Liver (tissue), 9 donors: ENCODE results near the gene GBA2. TPM values are rescaled to one million over a fixed set of nuclear protein-coding genes. Genes with fewer than 3 reads are reported as not detected.

Experiments used
- DNase-seq: peaks from one replicate; pipeline ENCODE4 v3.0.0-alpha.2; 2017; ENCODE audit warnings: low spot score
- H3K27ac ChIP-seq, 2 donors: one replicate each; pipeline ENCODE4 v1.7.0; 2013; ENCODE audit warnings: inconsistent platforms in 2 of 2, low read length in 2 of 2, control low read depth in 1 of 2, low read depth in 1 of 2, mild to moderate bottlenecking in 1 of 2
- H3K27me3 ChIP-seq, 4 donors: one replicate each; pipeline versions ENCODE4 v1.6.1 to v1.7.0; 2013; ENCODE audit warnings: low read length in 3 of 4, inconsistent platforms in 1 of 4, mild to moderate bottlenecking in 1 of 4, moderate library complexity in 1 of 4; ENCODE audit not compliant: control insufficient read depth in 4 of 4, insufficient read depth in 4 of 4
- H3K36me3 ChIP-seq, 4 donors: one replicate each; pipeline versions ENCODE4 v1.6.1 to v1.7.0; 2013; ENCODE audit warnings: low read length in 3 of 4, mild to moderate bottlenecking in 3 of 4, low read depth in 1 of 4, moderate library complexity in 1 of 4; ENCODE audit not compliant: control insufficient read depth in 4 of 4, insufficient read depth in 3 of 4
- H3K4me1 ChIP-seq, 4 donors: one replicate each; pipeline versions ENCODE4 v1.6.1 to v1.7.0; 2013; ENCODE audit warnings: low read length in 3 of 4, mild to moderate bottlenecking in 3 of 4, moderate library complexity in 1 of 4; ENCODE audit not compliant: control insufficient read depth in 4 of 4, insufficient read depth in 4 of 4
- H3K4me3 ChIP-seq, 3 donors: one replicate each; pipeline versions ENCODE4 v1.6.1 to v1.7.0; 2013; ENCODE audit warnings: low read length in 3 of 3, control low read depth in 1 of 3, low read depth in 1 of 3, mild to moderate bottlenecking in 1 of 3
- H3K9ac ChIP-seq, 2 donors: one replicate each; pipeline ENCODE4 v1.7.0; 2013; ENCODE audit warnings: low read length in 2 of 2, mild to moderate bottlenecking in 2 of 2, moderate library complexity in 2 of 2, control low read depth in 1 of 2, low read depth in 1 of 2
- H3K9me3 ChIP-seq, 4 donors: one replicate each; pipeline versions ENCODE4 v1.6.1 to v1.7.0; 2013; ENCODE audit warnings: low read length in 3 of 4; ENCODE audit not compliant: control insufficient read depth in 4 of 4
- EGR1 ChIP-seq, 2 donors: IDR thresholded peaks; 2 replicates each; pipeline ENCODE4 v1.6.1; 2016 to 2018; ENCODE audit warnings: antibody characterized with exemption in 2 of 2, low read depth in 2 of 2
- FOXA1 ChIP-seq: IDR thresholded peaks from 2 replicates; pipeline ENCODE4 v1.6.1; 2016; ENCODE audit warnings: antibody characterized with exemption
- FOXA2 ChIP-seq: IDR thresholded peaks from 2 replicates; pipeline ENCODE4 v1.6.1; 2016; ENCODE audit warnings: antibody characterized with exemption
- GABPA ChIP-seq, 2 donors: IDR thresholded peaks in 1 of 2; conservative IDR thresholded peaks in 1 of 2; 2 replicates each; pipeline ENCODE4 v1.6.1; 2016; ENCODE audit warnings: antibody characterized with exemption in 2 of 2, mild to moderate bottlenecking in 1 of 2, moderate library complexity in 1 of 2
- HNF4A ChIP-seq, 2 donors: conservative IDR thresholded peaks; 2 replicates each; pipeline ENCODE4 v1.6.1; 2016; ENCODE audit warnings: antibody characterized with exemption in 2 of 2, mild to moderate bottlenecking in 2 of 2
- HNF4G ChIP-seq: IDR thresholded peaks from 2 replicates; pipeline ENCODE4 v1.6.1; 2016; ENCODE audit warnings: antibody characterized with exemption
- JUND ChIP-seq, 2 donors: IDR thresholded peaks; 2 replicates each; pipeline ENCODE4 v1.6.1; 2016; ENCODE audit warnings: antibody characterized with exemption in 2 of 2
- MAX ChIP-seq: IDR thresholded peaks from 2 replicates; pipeline ENCODE4 v1.6.1; 2016; ENCODE audit warnings: antibody characterized with exemption
- NR2F2 ChIP-seq: IDR thresholded peaks from 2 replicates; pipeline ENCODE4 v1.6.1; 2016; ENCODE audit warnings: antibody characterized with exemption
- RAD21 ChIP-seq, 2 donors: IDR thresholded peaks; 2 replicates each; pipeline ENCODE4 v1.6.1; 2016; ENCODE audit warnings: antibody characterized with exemption in 2 of 2, mild to moderate bottlenecking in 2 of 2
- RXRA ChIP-seq, 2 donors: IDR thresholded peaks; 2 replicates each; pipeline ENCODE4 v1.6.1; 2017 to 2018; ENCODE audit warnings: antibody characterized with exemption in 2 of 2, mild to moderate bottlenecking in 1 of 2
- SP1 ChIP-seq: IDR thresholded peaks from 2 replicates; pipeline ENCODE4 v1.6.1; 2018; ENCODE audit warnings: antibody characterized with exemption, mild to moderate bottlenecking
- TAF1 ChIP-seq: conservative IDR thresholded peaks from 2 replicates; pipeline ENCODE4 v1.6.1; 2016; ENCODE audit warnings: antibody characterized with exemption, mild to moderate bottlenecking
- YY1 ChIP-seq: IDR thresholded peaks from 2 replicates; pipeline ENCODE4 v1.6.1; 2016; ENCODE audit warnings: antibody characterized with exemption, mild to moderate bottlenecking
- WGBS: extraction: QIAGEN DNeasy Blood & Tissue Kit; methylation state at CpG from one replicate; pipeline ENCODE4 v1.1.7; 2013; 5-methylcytosine and 5-hydroxymethylcytosine counted together
- polyA plus RNA-seq, 2 donors: library from polyadenylated mRNA; stranded (reverse) in 1 of 2; unstranded in 1 of 2; fragments of 200-250 nt in 1 of 2; fragments of >200 nt in 1 of 2; fragmentation: Nextera tagmentation in 1 of 2; extraction: Ambion mirVana in 1 of 2; gene quantifications; one replicate each; pipeline versions ENCODE4 v1.2.1 to v1.2.3, GENCODE V29; 2013 to 2015
- total RNA-seq, 2 donors: library from RNA; depleted of rRNA; stranded (reverse); fragments of >200 nt; gene quantifications; one replicate each; pipeline ENCODE4 v1.2.3, GENCODE V29; 2014
- TF ChIP-seq, protein P1 (sequence below): IDR thresholded peaks from 2 replicates; pipeline ENCODE4 v1.6.1; 2016; ENCODE audit warnings: antibody characterized with exemption
- TF ChIP-seq, protein P2 (sequence below): IDR thresholded peaks from 2 replicates; pipeline ENCODE4 v1.6.1; 2016; ENCODE audit warnings: antibody characterized with exemption, mild to moderate bottlenecking
- TF ChIP-seq, protein P3 (sequence below): IDR thresholded peaks from 2 replicates; pipeline ENCODE4 v1.6.1; 2016; ENCODE audit warnings: antibody characterized with exemption
- TF ChIP-seq, protein P4 (sequence below): fragments of 150-350 bp; IDR thresholded peaks from 2 replicates; pipeline ENCODE4 v1.5.1; 2017; ENCODE audit warnings: improper control_type of control experiment, low read depth, low read length; ENCODE audit not compliant: missing input control
- donor health status: healthy.
- donor health status: healthy.
- donor health status: healthy.
- donor health status: healthy.
- donor health status: healthy.

The GBA2 gene
- total and polyA plus RNA-seq, 4 donors, result 24.1 to 65.3 (median 25.8) TPM

GRCh38 chr9:35783418-35783817 is 34.4 kb upstream of the GBA2 start:
- Histone ChIP-seq H3K4me3 (no peak overlapping the region), H3K27ac (no peak overlapping the region), H3K9me3 (no peaks in the 10 kb centered on the region), H3K36me3 (peaks cover 0 to 2% (median 0%) of the 10 kb centered on the region in 4 donors), H3K4me1 (no peaks in the 10 kb centered on the region), H3K27me3 (no peaks in the 10 kb centered on the region), H3K9ac (no peak overlapping the region)
- no peak for TF ChIP-seq GABPA (IDR thresholded peaks at IDR 0.05 in 1 of 2, conservative IDR thresholded peaks at IDR 0.05 in 1 of 2)
- TF ChIP-seq EGR1 (IDR thresholded peaks at IDR 0.05; ENCODE audit: low read depth in 2 of 2), result no peak
- TF ChIP-seq, protein P1, sequence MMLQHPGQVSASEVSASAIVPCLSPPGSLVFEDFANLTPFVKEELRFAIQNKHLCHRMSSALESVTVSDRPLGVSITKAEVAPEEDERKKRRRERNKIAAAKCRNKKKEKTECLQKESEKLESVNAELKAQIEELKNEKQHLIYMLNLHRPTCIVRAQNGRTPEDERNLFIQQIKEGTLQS, result no peak
- no peak for TF ChIP-seq RXRA (IDR thresholded peaks at IDR 0.05)
- no peak for DNase-seq

GRCh38 chr9:35781066-35781465 is 32.0 kb upstream of the GBA2 start:
- Histone ChIP-seq H3K4me1 (no peaks in the 10 kb centered on the region), H3K4me3 (no peak overlapping the region), H3K36me3 (peaks cover 0 to 2% (median 0%) of the 10 kb centered on the region in 4 donors), H3K9ac (no peak overlapping the region), H3K27me3 (no peaks in the 10 kb centered on the region), H3K27ac (no peak overlapping the region), H3K9me3 (no peaks in the 10 kb centered on the region)
- DNase-seq, result no peak
- WGBS, result 74% methylated on average over 2 of the region's 2 CpGs
- no peak for TF ChIP-seq MAX
- no peak for TF ChIP-seq RXRA (IDR thresholded peaks at IDR 0.05)
- TF ChIP-seq, protein P2, sequence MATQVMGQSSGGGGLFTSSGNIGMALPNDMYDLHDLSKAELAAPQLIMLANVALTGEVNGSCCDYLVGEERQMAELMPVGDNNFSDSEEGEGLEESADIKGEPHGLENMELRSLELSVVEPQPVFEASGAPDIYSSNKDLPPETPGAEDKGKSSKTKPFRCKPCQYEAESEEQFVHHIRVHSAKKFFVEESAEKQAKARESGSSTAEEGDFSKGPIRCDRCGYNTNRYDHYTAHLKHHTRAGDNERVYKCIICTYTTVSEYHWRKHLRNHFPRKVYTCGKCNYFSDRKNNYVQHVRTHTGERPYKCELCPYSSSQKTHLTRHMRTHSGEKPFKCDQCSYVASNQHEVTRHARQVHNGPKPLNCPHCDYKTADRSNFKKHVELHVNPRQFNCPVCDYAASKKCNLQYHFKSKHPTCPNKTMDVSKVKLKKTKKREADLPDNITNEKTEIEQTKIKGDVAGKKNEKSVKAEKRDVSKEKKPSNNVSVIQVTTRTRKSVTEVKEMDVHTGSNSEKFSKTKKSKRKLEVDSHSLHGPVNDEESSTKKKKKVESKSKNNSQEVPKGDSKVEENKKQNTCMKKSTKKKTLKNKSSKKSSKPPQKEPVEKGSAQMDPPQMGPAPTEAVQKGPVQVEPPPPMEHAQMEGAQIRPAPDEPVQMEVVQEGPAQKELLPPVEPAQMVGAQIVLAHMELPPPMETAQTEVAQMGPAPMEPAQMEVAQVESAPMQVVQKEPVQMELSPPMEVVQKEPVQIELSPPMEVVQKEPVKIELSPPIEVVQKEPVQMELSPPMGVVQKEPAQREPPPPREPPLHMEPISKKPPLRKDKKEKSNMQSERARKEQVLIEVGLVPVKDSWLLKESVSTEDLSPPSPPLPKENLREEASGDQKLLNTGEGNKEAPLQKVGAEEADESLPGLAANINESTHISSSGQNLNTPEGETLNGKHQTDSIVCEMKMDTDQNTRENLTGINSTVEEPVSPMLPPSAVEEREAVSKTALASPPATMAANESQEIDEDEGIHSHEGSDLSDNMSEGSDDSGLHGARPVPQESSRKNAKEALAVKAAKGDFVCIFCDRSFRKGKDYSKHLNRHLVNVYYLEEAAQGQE, result no peak
- no peak for TF ChIP-seq TAF1
- TF ChIP-seq HNF4A (conservative IDR thresholded peaks at IDR 0.05), result no peak
- no peak for TF ChIP-seq NR2F2
- TF ChIP-seq YY1, result no peak
- no peak for TF ChIP-seq GABPA (IDR thresholded peaks at IDR 0.05 in 1 of 2, conservative IDR thresholded peaks at IDR 0.05 in 1 of 2)
- no peak for TF ChIP-seq SP1
- TF ChIP-seq, protein P1, result no peak
- no peak for TF ChIP-seq FOXA1
- TF ChIP-seq FOXA2, result no peak
- no peak for TF ChIP-seq RAD21 (IDR thresholded peaks at IDR 0.05)
- TF ChIP-seq HNF4G, result no peak
- TF ChIP-seq, protein P3, sequence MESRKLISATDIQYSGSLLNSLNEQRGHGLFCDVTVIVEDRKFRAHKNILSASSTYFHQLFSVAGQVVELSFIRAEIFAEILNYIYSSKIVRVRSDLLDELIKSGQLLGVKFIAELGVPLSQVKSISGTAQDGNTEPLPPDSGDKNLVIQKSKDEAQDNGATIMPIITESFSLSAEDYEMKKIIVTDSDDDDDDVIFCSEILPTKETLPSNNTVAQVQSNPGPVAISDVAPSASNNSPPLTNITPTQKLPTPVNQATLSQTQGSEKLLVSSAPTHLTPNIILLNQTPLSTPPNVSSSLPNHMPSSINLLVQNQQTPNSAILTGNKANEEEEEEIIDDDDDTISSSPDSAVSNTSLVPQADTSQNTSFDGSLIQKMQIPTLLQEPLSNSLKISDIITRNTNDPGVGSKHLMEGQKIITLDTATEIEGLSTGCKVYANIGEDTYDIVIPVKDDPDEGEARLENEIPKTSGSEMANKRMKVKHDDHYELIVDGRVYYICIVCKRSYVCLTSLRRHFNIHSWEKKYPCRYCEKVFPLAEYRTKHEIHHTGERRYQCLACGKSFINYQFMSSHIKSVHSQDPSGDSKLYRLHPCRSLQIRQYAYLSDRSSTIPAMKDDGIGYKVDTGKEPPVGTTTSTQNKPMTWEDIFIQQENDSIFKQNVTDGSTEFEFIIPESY, result no peak
- TF ChIP-seq, protein P4, sequence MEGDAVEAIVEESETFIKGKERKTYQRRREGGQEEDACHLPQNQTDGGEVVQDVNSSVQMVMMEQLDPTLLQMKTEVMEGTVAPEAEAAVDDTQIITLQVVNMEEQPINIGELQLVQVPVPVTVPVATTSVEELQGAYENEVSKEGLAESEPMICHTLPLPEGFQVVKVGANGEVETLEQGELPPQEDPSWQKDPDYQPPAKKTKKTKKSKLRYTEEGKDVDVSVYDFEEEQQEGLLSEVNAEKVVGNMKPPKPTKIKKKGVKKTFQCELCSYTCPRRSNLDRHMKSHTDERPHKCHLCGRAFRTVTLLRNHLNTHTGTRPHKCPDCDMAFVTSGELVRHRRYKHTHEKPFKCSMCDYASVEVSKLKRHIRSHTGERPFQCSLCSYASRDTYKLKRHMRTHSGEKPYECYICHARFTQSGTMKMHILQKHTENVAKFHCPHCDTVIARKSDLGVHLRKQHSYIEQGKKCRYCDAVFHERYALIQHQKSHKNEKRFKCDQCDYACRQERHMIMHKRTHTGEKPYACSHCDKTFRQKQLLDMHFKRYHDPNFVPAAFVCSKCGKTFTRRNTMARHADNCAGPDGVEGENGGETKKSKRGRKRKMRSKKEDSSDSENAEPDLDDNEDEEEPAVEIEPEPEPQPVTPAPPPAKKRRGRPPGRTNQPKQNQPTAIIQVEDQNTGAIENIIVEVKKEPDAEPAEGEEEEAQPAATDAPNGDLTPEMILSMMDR, result no peak
- TF ChIP-seq JUND (IDR thresholded peaks at IDR 0.05), result no peak
- TF ChIP-seq EGR1 (IDR thresholded peaks at IDR 0.05; ENCODE audit: low read depth in 2 of 2), result no peak
